NCI-H82 treated with DMSO at 0.1 percent for 48 hours (cell line): ENCODE measurements around the gene LRGUK.

Source experiments
- DNase-seq: peaks from one replicate; lab custom pipeline; 2025; ENCODE audit not compliant: unreplicated experiment; lab: John Stamatoyannopoulos, UW

Gene LRGUK

GRCh38 chr7:134298902-134299683, 172.0 kb downstream of the LRGUK start:
- no peak for DNase-seq

DNA sequence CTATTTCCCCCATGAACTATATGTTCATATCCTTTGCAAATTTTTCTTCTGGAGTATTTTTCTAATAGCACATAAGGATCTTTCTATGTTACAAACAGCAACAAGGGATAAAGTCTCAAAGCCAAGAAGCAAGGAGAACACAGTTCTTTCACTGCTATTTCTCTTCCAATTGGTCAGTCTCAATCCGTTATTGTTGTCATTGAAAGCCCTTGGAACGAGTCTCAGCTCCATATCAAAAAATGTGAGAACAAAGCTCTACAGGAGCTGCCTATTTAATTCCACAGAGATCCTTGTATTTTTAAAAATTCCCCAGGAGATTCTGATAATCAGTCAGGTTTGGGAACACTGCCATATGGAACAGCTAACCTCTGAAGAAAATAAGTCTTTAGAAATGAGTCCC, 173.8 kb downstream of the LRGUK start:
- no peak for DNase-seq

- DNase-seq: no peak
Observed at GRCh38 chr7:134301592-134301991, 174.5 kb downstream of the LRGUK start.

DNA sequence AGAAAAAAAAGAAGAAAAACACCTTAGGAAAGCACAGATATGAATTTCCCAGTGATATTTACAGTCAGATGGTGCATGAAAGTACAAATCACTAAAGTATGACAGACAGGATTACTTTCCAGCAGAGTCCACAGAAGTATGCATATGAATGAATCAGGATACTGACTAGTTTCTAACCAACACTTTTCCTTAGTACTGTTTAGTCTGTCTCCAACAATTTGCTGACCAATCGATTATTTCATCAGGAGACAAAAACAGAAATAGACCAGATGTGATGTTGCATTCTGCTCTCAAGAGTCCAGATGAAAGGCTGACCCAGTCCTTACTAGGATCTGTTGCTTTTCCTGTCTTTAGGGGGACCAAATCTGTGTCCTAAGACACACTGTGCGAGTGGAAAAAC, 175.0 kb downstream of the LRGUK start:
- DNase-seq: no peak

GRCh38 chr7:134307320-134307719, 180.2 kb downstream of the LRGUK start:
- DNase-seq: no peak

DNA sequence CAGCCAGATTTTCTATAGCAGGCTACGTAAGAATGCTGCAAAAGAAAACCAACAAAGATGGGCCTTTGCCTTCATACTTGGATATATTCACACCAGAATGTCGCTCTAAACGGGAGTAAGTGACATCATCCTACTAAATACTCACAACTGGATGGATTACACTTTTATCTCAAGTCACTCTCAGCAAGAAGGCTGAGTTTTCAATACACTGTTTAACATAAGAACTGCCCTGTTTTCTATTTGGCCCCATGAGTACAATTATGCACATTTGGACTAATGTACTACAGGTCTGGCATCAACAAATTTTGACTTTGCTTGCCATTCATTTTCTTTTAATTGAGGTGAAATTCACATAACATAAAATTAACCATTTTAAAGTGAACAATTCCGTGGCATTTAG, 181.4 kb downstream of the LRGUK start:
- DNase-seq: no peak

DNA sequence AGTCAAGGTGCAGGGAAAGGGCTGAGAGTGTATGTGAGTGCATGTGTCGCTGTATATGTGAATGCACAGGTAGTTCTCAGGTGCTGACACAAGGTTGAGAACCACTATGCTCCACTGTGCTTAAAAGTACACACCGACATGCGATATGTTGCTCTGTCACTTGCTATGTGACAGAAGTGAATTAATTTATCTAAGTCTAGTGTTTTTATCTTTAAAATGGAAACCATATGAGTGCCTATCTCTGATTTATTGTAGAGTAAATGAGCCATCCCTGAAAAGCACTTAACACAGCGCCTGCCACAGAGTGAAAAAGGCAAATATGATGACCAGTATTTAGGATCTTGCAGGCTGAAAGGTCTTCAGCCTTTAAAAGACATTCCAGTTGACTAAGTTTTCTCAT, 184.7 kb downstream of the LRGUK start:
- DNase-seq: no peak

DNA sequence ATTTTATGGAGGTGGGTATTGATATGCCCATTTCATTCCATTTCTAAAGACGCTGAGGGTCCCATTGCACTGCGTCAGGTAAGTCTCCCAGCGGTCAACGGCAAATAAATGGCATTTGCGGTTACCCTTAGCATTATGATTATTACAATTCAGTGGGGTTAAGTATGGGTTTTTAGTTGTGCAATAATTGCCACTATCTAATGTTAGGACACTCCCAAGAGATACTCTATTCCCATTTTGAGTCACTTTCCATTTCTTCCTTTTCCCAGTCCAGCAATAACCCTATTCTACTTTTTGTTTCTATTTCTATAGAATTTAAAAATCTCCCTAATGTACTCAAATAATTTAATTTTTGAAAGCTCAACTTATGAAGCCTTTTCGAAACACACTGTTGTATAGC, 185.6 kb downstream of the LRGUK start:
- DNase-seq: no peak

DNA sequence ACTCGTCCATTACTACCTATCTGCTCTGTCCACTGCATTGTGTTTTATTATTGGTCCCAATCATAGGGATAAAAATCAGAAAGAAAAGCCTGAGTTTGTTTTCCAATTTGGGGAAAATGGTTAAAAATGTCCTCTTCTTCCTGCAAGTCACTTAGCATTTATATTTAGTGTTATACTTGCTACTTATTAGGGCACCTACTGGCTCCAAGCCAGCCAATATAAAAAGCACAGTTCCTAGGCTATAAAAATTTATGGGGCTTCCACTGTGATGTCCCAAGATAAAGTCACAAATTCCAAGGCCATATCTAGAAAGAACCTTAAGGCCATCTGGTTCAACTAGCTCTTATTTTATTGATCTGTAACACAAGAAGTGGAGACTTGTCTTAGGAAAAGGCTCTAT, 186.4 kb downstream of the LRGUK start:
- DNase-seq: no peak
